GM12873 (cell line): ENCODE data around the gene ARHGEF4.

ENCODE experiments used
- TF ChIP-seq, protein P1 (sequence below): IDR thresholded peaks from 2 replicates; pipeline ENCODE4 v1.5.1; 2012; ENCODE audit warnings: low read depth, mild to moderate bottlenecking, moderate library complexity, low read length, control low read depth; ENCODE audit not compliant: insufficient read depth; ENCODE audit errors: missing control alignments

The ARHGEF4 gene

DNA sequence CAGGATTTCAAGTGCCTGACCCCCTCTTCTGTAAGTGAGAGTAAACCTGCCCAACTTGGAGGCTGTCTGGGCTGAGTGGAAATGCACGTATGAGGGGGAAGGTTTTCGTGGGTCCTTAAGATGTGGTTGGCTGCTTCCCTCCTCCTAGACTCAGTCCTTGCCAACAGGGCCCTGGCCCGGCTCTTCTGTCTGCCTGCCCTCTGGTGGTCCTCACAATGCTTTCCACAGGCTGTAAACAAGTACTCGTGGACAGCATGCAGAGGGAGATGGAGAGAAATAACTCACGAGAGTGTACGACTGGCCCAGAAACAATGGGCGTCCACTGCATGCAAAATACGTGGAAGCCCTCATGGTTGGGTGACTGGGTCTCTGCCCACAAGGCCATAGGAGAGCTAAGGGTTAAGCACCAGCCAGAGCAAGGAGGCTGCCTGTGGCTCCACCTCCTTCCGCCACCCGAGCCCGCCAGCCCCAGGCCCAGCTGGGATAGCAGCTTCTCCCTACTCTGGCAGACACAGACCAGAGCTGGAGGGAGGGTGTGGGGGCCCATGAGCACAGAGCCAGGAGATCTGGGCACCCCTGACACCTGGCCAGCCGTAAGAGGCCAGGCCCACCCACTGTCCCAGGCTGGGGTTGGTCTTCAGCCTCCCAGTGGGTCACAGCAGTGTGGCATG is 17.0 kb upstream of the ARHGEF4 start:
- TF ChIP-seq, protein P1, sequence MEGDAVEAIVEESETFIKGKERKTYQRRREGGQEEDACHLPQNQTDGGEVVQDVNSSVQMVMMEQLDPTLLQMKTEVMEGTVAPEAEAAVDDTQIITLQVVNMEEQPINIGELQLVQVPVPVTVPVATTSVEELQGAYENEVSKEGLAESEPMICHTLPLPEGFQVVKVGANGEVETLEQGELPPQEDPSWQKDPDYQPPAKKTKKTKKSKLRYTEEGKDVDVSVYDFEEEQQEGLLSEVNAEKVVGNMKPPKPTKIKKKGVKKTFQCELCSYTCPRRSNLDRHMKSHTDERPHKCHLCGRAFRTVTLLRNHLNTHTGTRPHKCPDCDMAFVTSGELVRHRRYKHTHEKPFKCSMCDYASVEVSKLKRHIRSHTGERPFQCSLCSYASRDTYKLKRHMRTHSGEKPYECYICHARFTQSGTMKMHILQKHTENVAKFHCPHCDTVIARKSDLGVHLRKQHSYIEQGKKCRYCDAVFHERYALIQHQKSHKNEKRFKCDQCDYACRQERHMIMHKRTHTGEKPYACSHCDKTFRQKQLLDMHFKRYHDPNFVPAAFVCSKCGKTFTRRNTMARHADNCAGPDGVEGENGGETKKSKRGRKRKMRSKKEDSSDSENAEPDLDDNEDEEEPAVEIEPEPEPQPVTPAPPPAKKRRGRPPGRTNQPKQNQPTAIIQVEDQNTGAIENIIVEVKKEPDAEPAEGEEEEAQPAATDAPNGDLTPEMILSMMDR: no peak

DNA sequence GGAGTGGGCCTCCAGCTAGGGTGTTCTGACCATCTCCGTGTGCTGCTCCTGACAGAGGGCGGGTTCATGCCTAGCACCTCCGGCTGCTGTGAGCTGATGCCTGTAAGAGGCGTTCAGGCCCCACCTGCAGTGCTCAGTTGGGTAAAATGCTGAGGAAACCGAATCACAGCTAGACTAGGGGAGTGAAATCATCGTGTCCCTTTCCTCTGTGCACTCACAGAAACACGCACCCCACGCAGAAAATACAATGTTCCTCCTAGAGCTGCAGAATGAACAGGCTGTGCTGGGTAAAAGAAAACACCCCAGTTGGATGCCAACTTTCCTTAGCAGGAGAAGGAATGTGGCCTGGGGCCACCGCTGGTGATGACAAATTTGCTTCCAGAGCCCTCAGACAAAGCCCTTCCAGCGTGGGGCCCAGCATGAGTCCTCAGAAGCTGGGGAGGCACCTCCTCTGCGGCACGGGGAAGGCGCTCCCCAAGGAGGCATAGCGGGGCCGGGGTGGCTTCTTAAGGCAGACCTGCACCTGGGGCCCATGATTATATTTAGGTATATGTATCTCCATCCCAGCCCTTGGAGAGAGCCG is 16.3 kb upstream of the ARHGEF4 start:
- TF ChIP-seq, protein P1: no peak

DNA sequence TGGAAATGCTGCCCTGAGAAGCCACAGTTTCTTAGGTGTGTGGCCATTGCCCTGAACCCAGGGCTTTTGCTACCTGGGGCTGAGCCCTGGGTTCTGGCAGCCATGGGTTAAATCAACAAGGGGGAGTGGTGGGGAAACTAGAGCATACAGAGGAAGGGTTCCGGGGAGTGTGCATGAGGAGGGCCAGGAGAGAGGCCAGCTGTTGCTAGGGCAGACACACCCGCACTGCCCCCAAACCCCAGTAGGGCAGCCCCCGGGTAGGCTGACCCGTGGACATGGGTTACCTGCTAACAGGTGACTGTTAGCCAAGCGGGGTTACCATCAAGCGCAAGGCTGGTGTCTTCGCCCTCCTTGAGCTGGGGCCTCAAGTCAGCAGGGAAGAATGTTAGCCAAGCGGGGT is 14.8 kb upstream of the ARHGEF4 start:
- TF ChIP-seq, protein P1: no peak

DNA sequence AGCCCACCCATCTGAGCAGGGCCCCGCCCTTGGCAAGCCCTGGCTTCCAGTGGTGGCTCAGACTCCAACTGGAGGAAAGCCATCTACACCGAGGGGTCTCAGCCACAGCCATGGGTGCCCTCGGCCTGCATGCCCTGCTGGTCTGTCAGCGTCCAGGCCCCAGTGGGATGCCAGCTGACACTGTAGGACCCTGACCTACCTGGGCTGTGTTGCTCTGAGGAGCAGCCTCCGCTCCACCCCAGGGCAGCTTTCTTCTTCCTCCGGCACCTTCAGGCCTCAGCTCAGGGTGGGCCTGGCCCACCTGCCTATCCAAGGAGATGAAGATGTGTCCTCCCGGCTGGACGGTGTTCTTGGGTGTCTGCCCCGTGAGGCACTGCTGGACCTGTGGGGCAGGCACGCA is 13.9 kb upstream of the ARHGEF4 start:
- TF ChIP-seq, protein P1: no peak

DNA sequence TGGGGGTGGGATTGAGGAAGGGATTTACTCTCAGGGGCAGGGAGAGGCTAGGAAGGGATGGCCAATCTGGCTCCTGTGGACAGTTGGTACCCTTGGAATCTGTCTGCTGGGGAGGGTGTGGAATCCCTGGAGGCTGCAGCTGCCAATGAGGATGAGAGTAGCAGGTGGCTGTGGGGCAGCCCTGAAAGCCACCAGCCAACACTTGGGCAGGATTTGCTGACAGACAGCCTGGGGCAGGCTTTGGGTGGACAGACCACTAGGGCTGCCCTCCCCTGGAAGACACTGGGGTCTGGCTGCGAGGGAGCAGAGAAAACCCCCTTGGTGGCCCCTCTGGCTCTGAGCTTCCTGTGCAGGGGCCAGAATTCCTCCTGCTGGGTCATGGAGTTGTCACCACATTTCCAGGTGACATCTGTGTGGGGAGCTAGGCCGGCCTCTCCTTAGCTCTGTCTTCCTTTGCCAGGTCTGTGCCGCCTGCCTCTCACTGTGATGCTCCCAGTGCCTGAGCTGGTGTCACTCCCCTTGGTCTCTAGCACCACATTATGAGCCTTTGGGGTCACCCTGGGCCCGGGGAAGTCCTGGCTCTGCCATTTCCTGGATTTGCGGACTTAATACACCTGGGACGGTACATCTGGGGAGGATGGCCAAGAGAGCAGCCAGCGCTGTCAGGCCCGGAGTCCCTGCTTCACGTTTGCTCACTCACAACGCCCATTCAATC is 13.4 kb upstream of the ARHGEF4 start:
- TF ChIP-seq, protein P1: no peak

DNA sequence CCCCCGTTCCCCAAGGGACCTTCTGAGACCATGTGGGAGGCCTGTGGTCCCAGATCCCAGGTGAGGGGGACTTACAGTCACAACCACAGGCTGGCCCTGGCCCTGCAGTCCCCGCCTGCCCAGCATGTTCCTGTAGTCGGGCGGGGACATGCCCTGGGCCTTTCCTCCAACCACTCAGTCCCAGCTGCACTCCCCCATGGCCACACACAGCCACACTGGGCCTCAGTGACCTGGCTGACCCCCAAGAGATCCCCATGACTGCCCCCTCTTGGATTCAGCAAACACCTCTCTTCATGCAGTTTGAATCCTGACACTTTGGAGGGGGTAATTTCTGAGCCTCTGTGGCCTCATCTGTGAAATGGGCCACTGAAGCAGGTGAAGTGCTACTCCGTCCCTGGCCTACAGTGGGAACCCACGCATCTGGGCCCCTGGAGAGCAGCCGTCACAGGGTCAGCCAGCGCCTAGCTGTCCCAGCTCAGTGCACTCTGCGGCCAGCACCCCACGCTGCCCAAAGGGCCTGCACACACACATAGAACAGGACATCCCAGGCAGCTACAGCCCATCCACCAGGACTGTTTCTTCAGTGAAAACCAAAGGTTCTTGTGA is 12.7 kb upstream of the ARHGEF4 start:
- TF ChIP-seq, protein P1: peak; percentile 4

DNA sequence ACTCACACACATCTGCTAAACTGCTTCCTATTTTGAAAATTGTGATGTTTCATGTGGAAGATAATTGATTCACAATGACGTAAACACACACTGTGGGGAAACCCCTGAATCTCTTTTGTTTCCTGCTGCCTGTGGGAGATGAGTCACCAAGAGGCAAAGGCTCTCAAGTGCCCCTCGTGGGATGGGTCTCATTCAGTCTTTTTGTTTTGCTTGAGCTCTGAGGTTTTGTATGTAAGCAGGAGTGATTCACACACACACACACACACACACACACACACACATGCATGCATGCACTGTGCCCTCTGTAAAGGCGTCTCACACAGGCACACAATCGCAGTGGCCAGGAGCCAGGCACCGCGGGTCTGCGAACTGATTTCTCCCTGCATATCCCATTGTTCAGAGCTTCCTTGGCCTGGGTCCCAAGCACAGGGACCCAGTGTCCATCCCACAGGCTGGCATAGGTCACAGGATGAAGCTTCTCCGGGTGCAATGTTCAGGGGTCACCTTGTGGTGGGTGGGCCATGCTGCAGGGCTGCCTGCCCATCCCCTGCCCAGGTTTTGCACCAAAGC is 12.1 kb upstream of the ARHGEF4 start:
- TF ChIP-seq, protein P1: no peak
